ENCODE results near the gene CYP17A1.
"Not testable (repeated sequence)": the region's sequence is repeated elsewhere in the genome, so short reads cannot be mapped to it uniquely, and the experiment has no call there.

Gene CYP17A1

DNA sequence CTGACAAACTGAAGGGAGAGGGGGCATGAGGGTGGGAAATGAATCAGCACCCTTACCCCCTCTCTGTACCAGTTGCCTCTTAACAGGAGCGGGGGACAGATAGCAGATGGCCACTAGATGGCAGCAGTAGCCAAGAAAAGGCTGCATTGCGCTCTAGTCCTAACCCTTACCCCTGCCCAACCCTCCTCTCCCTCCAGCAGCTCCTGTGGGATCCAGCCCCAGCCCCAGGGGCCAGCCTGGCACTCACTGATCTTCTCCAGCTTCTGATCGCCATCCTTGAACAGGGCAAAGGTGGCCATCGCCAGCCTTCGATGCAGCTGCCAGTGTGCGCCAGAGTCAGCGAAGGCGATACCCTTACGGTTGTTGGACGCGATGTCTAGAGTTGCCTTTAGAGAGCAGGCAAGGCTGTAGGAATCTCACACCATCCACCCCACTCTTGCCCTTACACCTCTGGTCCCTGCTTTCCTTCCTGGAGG is 2.2 kb downstream of the CYP17A1 start:
- peak; percentile 44 for DNase-seq (ENCODE audit: low spot score)

GRCh38 chr10:102834143-102834542 is 3.1 kb downstream of the CYP17A1 start:
- DNase-seq (ENCODE audit: low spot score): no peak

DNA sequence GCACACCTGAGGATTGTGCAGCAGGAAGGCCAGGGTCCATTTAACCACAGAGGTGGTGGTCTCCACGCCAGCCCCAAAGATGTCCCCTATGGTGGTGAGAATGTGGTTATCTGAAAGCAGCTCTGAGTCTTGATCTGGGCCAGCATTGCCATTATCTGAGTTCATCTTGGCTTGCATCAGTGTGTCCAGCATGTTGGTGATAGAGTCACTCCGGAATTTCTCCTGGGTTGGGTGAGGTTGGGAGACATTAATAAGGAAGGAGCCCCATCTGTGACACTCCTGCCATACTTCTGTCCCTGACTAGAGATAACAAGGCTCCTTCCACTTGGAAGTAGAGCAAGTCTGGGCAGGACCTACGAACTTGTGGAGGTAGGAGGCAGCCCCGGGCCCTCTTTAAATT is 4.2 kb downstream of the CYP17A1 start:
- DNase-seq (ENCODE audit: low spot score): no peak

DNA sequence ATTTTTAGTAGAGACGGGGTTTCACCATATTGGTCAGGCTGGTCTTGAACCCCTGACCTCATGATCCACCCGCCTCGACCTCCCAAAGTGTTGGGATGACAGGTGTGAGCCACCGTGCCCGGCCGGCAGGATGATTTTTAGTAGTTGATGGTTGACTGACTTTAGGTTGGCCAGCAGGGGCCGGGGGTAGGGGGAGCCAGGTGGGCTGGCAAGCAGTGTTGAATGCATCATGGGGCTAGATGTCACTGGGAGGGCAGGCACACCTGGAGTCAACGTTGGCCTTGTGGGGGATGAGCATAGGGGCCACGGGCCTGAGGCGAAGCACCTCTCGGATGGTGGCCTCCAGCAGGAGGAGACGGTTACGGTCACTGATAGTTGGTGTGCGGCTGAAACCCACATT is 5.0 kb downstream of the CYP17A1 start:
- DNase-seq (ENCODE audit: low spot score): no peak

- peak; percentile 13 for DNase-seq (ENCODE audit: low spot score)
Measured at GRCh38 chr10:102831322-102832071, 5.7 kb downstream of the CYP17A1 start.

DNA sequence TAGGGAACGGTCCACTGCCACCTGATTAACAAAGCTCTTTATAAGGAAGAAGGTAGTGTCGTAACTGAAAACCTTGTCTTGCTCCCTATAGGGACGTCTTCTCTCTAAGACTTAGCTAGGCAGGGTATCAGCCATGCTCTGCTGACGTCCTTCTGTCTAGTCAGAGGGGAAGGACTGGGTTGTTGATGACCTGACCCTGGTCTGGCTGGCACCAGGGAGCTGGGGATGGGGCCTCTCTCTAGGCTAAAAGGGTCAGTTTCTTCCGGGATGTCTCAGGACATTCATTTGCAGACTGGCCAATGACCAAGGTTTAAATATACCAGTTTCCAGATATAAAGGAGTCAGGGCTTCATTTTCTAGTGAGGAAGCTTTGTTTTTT is 9.6 kb downstream of the CYP17A1 start:
- DNase-seq (ENCODE audit: low spot score): no peak

DNA sequence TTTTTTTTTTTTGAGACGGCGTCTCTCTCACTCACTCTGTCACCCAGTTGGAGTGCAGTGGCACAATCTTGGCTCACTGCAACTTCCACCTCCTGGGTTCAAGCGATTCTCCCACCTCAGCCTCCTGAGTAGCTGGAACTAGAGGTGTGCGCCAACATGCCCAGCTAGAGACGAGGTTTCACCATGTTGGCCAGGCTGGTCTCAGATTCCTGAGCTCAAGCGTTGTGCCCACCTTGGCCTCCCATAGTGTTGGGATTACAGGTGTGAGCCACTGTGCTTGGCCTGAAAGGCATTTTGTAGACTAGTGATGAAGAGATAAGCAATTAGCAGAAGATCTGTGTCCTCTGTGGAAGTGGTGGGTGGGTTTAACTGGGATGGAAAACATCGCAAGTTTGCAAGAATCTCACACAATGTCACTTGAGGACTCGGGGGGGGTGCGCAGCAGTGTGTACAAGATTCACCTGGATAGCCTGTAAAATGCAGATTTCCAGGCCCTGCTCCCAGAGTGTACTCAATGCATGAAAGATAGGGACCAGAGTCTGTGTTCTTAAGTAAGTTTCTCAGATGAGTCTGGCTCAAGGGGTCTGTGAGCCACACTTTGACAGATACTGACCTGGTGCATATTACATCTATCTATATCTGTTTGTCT is 10.9 kb downstream of the CYP17A1 start:
- no peak for DNase-seq (ENCODE audit: low spot score)

DNA sequence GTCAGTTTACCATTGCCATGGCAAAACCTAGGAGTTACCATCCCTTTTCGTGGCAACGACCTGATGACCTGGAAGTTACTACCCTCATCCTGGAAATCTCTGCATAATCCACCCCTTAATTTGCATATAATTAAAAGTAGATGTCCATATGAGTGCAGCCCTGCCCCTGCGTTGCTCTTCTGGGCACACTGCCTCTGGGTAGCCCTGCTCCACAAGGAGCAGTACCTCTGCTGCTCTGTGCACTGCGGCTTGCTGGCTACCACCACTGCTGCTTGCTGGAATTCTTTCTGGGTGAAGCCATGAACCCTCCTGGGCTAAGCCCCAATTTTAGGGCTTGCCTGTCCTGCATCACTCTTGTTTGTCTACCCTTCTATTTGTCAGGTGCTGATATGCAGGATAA is 12.5 kb downstream of the CYP17A1 start:
- DNase-seq (ENCODE audit: low spot score): no peak

GRCh38 chr10:102822222-102822621 is 15.0 kb downstream of the CYP17A1 start:
- no peak for DNase-seq (ENCODE audit: low spot score)

- not testable (repeated sequence) for DNase-seq (ENCODE audit: low spot score)
Measured at GRCh38 chr10:102820008-102820407, 17.2 kb downstream of the CYP17A1 start.

- DNase-seq (ENCODE audit: low spot score): no peak
Measured at GRCh38 chr10:102819054-102819453, 18.2 kb downstream of the CYP17A1 start.

- no peak for DNase-seq (ENCODE audit: low spot score)
Measured at GRCh38 chr10:102817175-102817574, 20.0 kb downstream of the CYP17A1 start.

DNA sequence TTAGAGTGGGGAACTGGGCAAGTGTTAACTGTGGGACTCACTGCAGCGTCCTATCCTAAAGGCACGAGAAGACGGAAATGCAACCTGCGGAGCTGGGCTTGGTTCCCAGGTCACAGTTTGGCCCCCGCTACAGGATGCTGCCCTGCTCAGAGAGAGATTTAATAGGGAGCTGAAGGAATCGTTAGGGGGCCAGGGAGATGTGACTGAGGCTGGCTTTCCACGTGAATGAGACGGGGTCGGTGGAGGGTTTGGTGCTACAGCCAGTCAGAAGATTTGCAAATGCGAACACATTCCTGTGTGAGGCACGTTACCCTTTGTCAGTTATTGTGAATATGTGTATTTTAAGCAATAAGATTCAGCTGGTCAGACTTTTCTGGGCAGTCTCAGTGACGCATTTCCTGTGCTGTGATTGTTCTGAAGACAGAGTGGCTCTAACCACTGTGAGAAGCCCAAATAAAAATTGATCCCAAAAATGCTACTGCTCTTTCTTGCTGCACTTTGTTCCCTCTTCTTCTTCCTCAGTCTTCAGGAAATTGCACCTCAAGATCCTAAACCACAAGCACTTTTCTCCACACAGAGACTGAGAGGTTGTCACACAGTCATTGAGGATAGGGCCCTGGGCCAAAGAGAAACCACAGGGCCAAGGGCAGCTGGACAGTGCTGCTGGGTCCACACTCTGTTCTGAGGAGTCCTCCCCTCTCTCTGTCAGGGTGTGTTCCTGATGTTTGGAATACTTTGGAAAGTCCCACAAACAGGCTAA is 21.2 kb downstream of the CYP17A1 start:
- DNase-seq (ENCODE audit: low spot score): no peak

- no peak for DNase-seq (ENCODE audit: low spot score)
Measured at GRCh38 chr10:102814873-102815661, 22.1 kb downstream of the CYP17A1 start.

DNA sequence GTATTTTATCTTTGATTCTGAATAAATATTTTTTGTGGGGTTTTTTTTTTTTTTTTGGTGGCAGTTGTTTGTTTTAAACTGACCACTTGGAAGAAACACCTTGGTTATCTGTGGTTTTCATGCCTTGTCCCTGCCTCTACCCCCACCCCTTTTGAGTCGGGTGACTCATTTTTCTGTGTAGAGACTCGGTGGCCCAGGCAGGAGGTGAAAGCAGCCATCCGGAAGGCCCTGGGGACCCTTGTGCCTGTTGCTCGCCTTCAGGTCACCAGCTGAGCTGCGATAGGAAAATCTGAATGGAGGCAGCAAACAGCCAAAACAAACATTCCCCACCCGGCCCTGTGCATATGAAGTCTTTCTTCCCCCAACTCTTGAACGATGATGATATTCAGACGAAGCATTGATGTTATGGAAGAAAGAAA is 22.8 kb downstream of the CYP17A1 start:
- no peak for DNase-seq (ENCODE audit: low spot score)

- no peak for DNase-seq (ENCODE audit: low spot score)
Measured at GRCh38 chr10:102813734-102814452, 23.3 kb downstream of the CYP17A1 start.

DNA sequence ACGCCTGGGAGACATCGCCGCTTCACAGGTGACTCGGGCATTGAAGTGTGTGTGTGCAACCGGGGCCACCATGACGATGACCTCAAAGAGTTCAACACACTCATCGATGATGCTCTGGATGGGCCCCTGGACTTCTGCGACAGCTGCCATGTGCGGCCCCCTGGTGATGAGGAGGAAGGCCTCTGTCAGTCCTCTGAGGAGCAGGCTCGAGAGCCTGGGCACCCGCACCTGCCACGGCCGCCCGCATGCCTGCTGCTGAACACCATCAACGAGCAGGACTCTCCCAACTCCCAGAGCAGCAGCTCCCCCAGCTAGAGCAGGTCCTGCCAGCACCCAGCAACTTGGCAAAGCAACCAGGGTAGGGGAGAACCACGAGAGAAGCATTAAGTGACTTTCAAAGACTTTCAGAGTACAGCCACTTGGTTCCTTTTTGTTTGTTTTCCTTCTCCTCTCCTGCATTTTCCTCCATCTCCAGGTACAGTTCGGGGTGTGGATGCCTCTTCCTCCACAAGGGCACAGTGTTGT is 24.1 kb downstream of the CYP17A1 start:
- DNase-seq (ENCODE audit: low spot score): no peak

GRCh38 chr10:102812231-102812876 is 24.9 kb downstream of the CYP17A1 start:
- DNase-seq (ENCODE audit: low spot score): no peak

DNA sequence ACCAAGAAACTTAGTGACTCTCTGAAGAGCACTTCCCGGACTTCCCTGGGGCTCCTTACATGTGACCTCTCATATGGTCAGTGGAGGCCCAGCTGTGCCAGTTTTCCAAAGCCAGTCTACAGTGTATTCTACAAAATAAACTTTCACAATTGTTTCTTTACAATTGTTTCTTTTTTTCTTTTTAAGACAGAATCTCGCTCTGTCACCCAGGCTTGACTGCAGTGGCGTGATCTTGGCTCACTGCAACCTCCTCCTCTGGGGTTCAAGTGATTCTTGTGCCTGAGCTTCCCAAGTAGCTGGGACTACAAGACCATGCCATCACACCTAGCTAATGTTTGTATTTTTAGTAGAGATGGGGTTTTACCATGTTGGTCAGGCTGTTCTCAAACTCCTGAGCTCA is 25.9 kb downstream of the CYP17A1 start:
- DNase-seq (ENCODE audit: low spot score): no peak

DNA sequence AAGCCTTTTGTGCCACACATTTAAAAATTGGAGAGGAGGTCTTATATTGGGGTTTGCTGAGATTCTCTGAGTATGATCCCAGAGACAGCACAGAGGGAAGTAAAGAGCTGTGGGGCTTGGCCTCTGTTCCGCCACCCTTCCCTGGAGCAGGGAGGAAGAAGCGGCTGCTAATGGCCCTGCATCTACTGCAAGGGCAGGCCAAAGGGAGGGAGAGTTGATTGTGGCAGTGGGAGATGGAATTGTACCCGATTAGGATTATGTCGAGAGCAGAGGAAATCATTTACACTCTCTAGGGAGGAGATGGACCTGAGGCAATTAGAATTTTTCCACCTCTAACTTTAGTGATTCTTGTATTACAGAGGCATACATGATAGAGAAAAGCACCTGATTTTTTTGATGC is 28.8 kb downstream of the CYP17A1 start:
- DNase-seq (ENCODE audit: low spot score): no peak

Measured in COLO829 (cell line).